Neural cell (in vitro differentiated cells): ENCODE results near the gene TMEM258.

ENCODE experiments used
- EP300 ChIP-seq: fragments of 450-650 bp; conservative IDR thresholded peaks from 2 replicates; pipeline ENCODE4 v1.6.1; 2014; ENCODE audit warnings: antibody characterized with exemption, mild to moderate bottlenecking, moderate library complexity; ENCODE audit not compliant: poor library complexity, severe bottlenecking
- POLR2AphosphoS5 ChIP-seq: IDR thresholded peaks from 2 replicates; pipeline ENCODE4 v1.6.1; 2012
- RAD21 ChIP-seq: fragments of 450-650 bp; conservative IDR thresholded peaks from 2 replicates; pipeline ENCODE4 v1.6.1; 2014; ENCODE audit warnings: antibody characterized with exemption, mild to moderate bottlenecking, moderate library complexity
- SMC3 ChIP-seq: fragments of 450-650 bp; conservative IDR thresholded peaks from 2 replicates; pipeline ENCODE4 v1.6.1; 2014; ENCODE audit warnings: antibody characterized with exemption, mild to moderate bottlenecking, moderate library complexity; ENCODE audit not compliant: poor library complexity
- TAF1 ChIP-seq: IDR thresholded peaks from 2 replicates; pipeline ENCODE4 v1.6.1; 2012; ENCODE audit warnings: low read depth
- TF ChIP-seq, protein P1 (sequence below): fragments of 450-650 bp; IDR thresholded peaks from 2 replicates; pipeline ENCODE4 v1.5.1; 2014; ENCODE audit warnings: antibody characterized with exemption, mild to moderate bottlenecking, moderate library complexity; ENCODE audit not compliant: poor library complexity, severe bottlenecking

DNA sequence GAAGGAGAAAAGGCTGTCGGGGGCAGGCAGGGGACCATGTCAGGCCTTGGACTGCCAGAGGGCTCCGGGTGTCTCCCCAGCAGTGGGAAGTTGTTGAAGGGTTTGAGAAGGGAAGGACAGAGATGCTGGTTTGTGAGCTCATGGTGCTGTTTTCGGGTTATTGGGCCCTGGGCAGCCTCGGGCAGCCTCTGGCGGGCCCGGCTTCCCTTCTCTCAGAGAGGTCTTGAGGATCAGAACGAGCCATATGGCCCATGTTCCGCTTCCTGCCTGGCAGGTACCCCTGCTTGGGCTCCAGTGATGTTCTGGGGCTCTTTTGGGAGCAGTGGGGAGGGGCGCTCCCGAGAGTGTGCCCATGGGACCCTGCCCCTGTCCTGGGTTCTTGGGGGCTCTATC lies 30.2 kb downstream of the TMEM258 start:
- TF ChIP-seq SMC3 (no peak), RAD21 (no peak), POLR2AphosphoS5 (no peak), TAF1 (no peak), EP300 (no peak)
- TF ChIP-seq, protein P1, sequence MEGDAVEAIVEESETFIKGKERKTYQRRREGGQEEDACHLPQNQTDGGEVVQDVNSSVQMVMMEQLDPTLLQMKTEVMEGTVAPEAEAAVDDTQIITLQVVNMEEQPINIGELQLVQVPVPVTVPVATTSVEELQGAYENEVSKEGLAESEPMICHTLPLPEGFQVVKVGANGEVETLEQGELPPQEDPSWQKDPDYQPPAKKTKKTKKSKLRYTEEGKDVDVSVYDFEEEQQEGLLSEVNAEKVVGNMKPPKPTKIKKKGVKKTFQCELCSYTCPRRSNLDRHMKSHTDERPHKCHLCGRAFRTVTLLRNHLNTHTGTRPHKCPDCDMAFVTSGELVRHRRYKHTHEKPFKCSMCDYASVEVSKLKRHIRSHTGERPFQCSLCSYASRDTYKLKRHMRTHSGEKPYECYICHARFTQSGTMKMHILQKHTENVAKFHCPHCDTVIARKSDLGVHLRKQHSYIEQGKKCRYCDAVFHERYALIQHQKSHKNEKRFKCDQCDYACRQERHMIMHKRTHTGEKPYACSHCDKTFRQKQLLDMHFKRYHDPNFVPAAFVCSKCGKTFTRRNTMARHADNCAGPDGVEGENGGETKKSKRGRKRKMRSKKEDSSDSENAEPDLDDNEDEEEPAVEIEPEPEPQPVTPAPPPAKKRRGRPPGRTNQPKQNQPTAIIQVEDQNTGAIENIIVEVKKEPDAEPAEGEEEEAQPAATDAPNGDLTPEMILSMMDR, result no peak
